Mononuclear cell (primary cell): Measurements from ENCODE around the gene ACD. TPM values are rescaled to one million over a fixed set of nuclear protein-coding genes. Genes with fewer than 3 reads are reported as not detected.
A peak's percentile ranks its signal among the peaks of the same experiment; 100 is the strongest.
"Not testable (repeated sequence)": the region's sequence is repeated elsewhere in the genome, so short reads cannot be mapped to it uniquely, and the experiment has no call there.

Experiments used
- H3K27me3 ChIP-seq: 2 replicates; pipeline ENCODE4 v1.6.0; 2011; ENCODE audit warnings: low read length, control low read depth; ENCODE audit not compliant: insufficient read depth
- H3K4me1 ChIP-seq: 2 replicates; pipeline ENCODE4 v1.5.1; 2011; ENCODE audit warnings: mild to moderate bottlenecking, low read length, control low read depth; ENCODE audit not compliant: insufficient read depth
- H3K4me3 ChIP-seq: 2 replicates; pipeline ENCODE4 v1.5.1; 2011; ENCODE audit warnings: mild to moderate bottlenecking, low read length, moderate library complexity
- H3K9me3 ChIP-seq: 2 replicates; pipeline ENCODE4 v1.5.1; 2011; ENCODE audit warnings: low read depth, mild to moderate bottlenecking, control low read depth, low read length
- total RNA-seq: library from RNA; depleted of rRNA; stranded (reverse); fragments of >200 nt; gene quantifications from one replicate; pipeline ENCODE4 v1.2.3, GENCODE V29; 2012

The ACD gene
- 12.7 TPM for total RNA-seq

GRCh38 chr16:67659675-67660563 is at the start of gene ACD:
TSS of gene ACD (minus strand) at chr16:67660260. CDS start at chr16:67660220, 40 bp downstream.
- H3K4me1 ChIP-seq, result peaks cover 22% of the 10 kb centered on the region
- peak within 1 kb of the TSS; percentile 93 for H3K4me3 ChIP-seq
- no peaks in the 10 kb centered on the region for H3K9me3 ChIP-seq
- no peaks in the 10 kb centered on the region for H3K27me3 ChIP-seq

- peaks cover 13% of the 10 kb centered on the region for H3K4me1 ChIP-seq
- no peaks in the 10 kb centered on the region for H3K27me3 ChIP-seq
- H3K9me3 ChIP-seq, result no peaks in the 10 kb centered on the region
- no peak overlapping the region for H3K4me3 ChIP-seq
These were observed 49.0 kb upstream of the ACD start for GRCh38 chr16:67709050-67709449.

- Histone ChIP-seq H3K9me3 (no peaks in the 10 kb centered on the region), H3K4me1 (peaks cover 6% of the 10 kb centered on the region), H3K4me3 (no peak overlapping the region), H3K27me3 (no peaks in the 10 kb centered on the region)
These were observed 48.3 kb upstream of the ACD start for GRCh38 chr16:67708368-67708771.

GRCh38 chr16:67707790-67708189 is 47.7 kb upstream of the ACD start:
- H3K27me3 ChIP-seq, result no peaks in the 10 kb centered on the region
- no peaks in the 10 kb centered on the region for H3K4me1 ChIP-seq
- no peaks in the 10 kb centered on the region for H3K9me3 ChIP-seq
- H3K4me3 ChIP-seq, result no peak overlapping the region

GRCh38 chr16:67707210-67707609 is 47.1 kb upstream of the ACD start:
- Histone ChIP-seq H3K4me1 (no peaks in the 10 kb centered on the region), H3K27me3 (no peaks in the 10 kb centered on the region), H3K4me3 (no peak overlapping the region), H3K9me3 (no peaks in the 10 kb centered on the region)

GRCh38 chr16:67704110-67704509 is 44.0 kb upstream of the ACD start:
- no peaks in the 10 kb centered on the region for H3K27me3 ChIP-seq
- no peaks in the 10 kb centered on the region for H3K4me1 ChIP-seq
- no peaks in the 10 kb centered on the region for H3K9me3 ChIP-seq
- H3K4me3 ChIP-seq, result no peak overlapping the region

- H3K4me1 ChIP-seq, result no peaks in the 10 kb centered on the region
- no peak overlapping the region for H3K4me3 ChIP-seq
- H3K27me3 ChIP-seq, result no peaks in the 10 kb centered on the region
- no peaks in the 10 kb centered on the region for H3K9me3 ChIP-seq
These were observed 43.6 kb upstream of the ACD start for GRCh38 chr16:67703626-67704025.

GRCh38 chr16:67702130-67702529 is 42.1 kb upstream of the ACD start:
- Histone ChIP-seq H3K27me3 (no peaks in the 10 kb centered on the region), H3K4me1 (peaks cover 12% of the 10 kb centered on the region), H3K4me3 (no peak overlapping the region), H3K9me3 (no peaks in the 10 kb centered on the region)

GRCh38 chr16:67701420-67701819 is 41.4 kb upstream of the ACD start:
- H3K27me3 ChIP-seq, result no peaks in the 10 kb centered on the region
- H3K4me1 ChIP-seq, result peaks cover 17% of the 10 kb centered on the region
- no peaks in the 10 kb centered on the region for H3K9me3 ChIP-seq
- H3K4me3 ChIP-seq, result no peak overlapping the region

GRCh38 chr16:67699265-67699664 is 39.2 kb upstream of the ACD start:
- H3K4me1 ChIP-seq, result peaks cover 17% of the 10 kb centered on the region
- no peaks in the 10 kb centered on the region for H3K27me3 ChIP-seq
- H3K4me3 ChIP-seq, result no peak overlapping the region
- H3K9me3 ChIP-seq, result no peaks in the 10 kb centered on the region

GRCh38 chr16:67697422-67698185 is 37.5 kb upstream of the ACD start:
- Histone ChIP-seq H3K4me1 (peaks cover 27% of the 10 kb centered on the region), H3K27me3 (no peaks in the 10 kb centered on the region), H3K9me3 (no peaks in the 10 kb centered on the region), H3K4me3 (no peak overlapping the region)

- Histone ChIP-seq H3K4me1 (peaks cover 27% of the 10 kb centered on the region), H3K27me3 (no peaks in the 10 kb centered on the region), H3K9me3 (no peaks in the 10 kb centered on the region), H3K4me3 (no peak overlapping the region)
These were observed 34.6 kb upstream of the ACD start for GRCh38 chr16:67694611-67695010.

- H3K27me3 ChIP-seq, H3K9me3 ChIP-seq, H3K4me3 ChIP-seq: not testable (repeated sequence)
- peaks cover 27% of the 10 kb centered on the region for H3K4me1 ChIP-seq
These were observed 33.6 kb upstream of the ACD start for GRCh38 chr16:67693517-67694285.

GRCh38 chr16:67685388-67686112 is 25.5 kb upstream of the ACD start:
- Histone ChIP-seq H3K27me3 (no peaks in the 10 kb centered on the region), H3K4me1 (peaks cover 20% of the 10 kb centered on the region), H3K9me3 (no peaks in the 10 kb centered on the region), H3K4me3 (no peak overlapping the region)
